Measurements from ENCODE around the gene TMEM132C.

Gene TMEM132C

GRCh38 chr12:128534906-128535305, 267.9 kb downstream of the TMEM132C start:
- POLR2A ChIA-PET: no interaction called here
- H3K27ac ChIP-seq (ENCODE audit: extremely low read depth, low read depth, low read length): no peak overlapping the region
- no peak overlapping the region for H3K4me3 ChIP-seq (ENCODE audit: low read depth, low read length)
- CTCF ChIA-PET: no interaction called here
- TF ChIP-seq RBAK (tag by site-specific recombination; IDR thresholded peaks at IDR 0.05): no peak
- TF ChIP-seq ZNF639 (tag by site-specific recombination; IDR thresholded peaks at IDR 0.05): no peak
- no peak for TF ChIP-seq ZBTB11 (tag by site-specific recombination; conservative IDR thresholded peaks at IDR 0.05; ENCODE audit: low read depth)
- TF ChIP-seq ZNF692 (tag by site-specific recombination; IDR thresholded peaks at IDR 0.05): no peak
- no peak for TF ChIP-seq ZNF121 (tag by site-specific recombination; IDR thresholded peaks at IDR 0.05)
- TF ChIP-seq SP3 (tag by site-specific recombination; IDR thresholded peaks at IDR 0.05): no peak
- no peak for TF ChIP-seq ZNF530 (tag by site-specific recombination; IDR thresholded peaks at IDR 0.05; ENCODE audit: low read depth)
- TF ChIP-seq ZNF488 (tag by site-specific recombination; IDR thresholded peaks at IDR 0.05): no peak
- H3K4me1 ChIP-seq (ENCODE audit: control insufficient read depth, insufficient read depth, low read length): no peaks in the 10 kb centered on the region
- no peaks in the 10 kb centered on the region for H3K36me3 ChIP-seq (ENCODE audit: control insufficient read depth in 2 of 2, insufficient read depth in 1 of 2, low read length in 2 of 2)
- H3K9me3 ChIP-seq (ENCODE audit: control insufficient read depth, insufficient read depth, low read depth, low read length): no peaks in the 10 kb centered on the region

- ChIA-PET POLR2A (no interaction called here), CTCF (no interaction called here)
- H3K36me3 ChIP-seq (ENCODE audit: control insufficient read depth in 2 of 2, insufficient read depth in 1 of 2, low read length in 2 of 2): no peaks in the 10 kb centered on the region
- no peaks in the 10 kb centered on the region for H3K4me1 ChIP-seq (ENCODE audit: control insufficient read depth, insufficient read depth, low read length)
- H3K4me3 ChIP-seq (ENCODE audit: low read depth, low read length): no peak overlapping the region
- H3K27ac ChIP-seq (ENCODE audit: extremely low read depth, low read depth, low read length): no peak overlapping the region
- H3K9me3 ChIP-seq (ENCODE audit: control insufficient read depth, insufficient read depth, low read depth, low read length): no peaks in the 10 kb centered on the region
- no peak for TF ChIP-seq ZNF404 (tag by site-specific recombination; IDR thresholded peaks at IDR 0.05)
- TF ChIP-seq PRDM10 (tag by site-specific recombination; IDR thresholded peaks at IDR 0.05): no peak
- TF ChIP-seq ZNF776 (tag by site-specific recombination; IDR thresholded peaks at IDR 0.05; ENCODE audit: borderline replicate concordance): no peak
- TF ChIP-seq YY2 (tag by site-specific recombination; IDR thresholded peaks at IDR 0.05): no peak
- no peak for TF ChIP-seq ZBTB1 (tag by site-specific recombination; IDR thresholded peaks at IDR 0.05)
- TF ChIP-seq KLF17 (tag by site-specific recombination; IDR thresholded peaks at IDR 0.05): no peak
- no peak for TF ChIP-seq ZSCAN30 (tag by site-specific recombination; IDR thresholded peaks at IDR 0.05)
- no peak for TF ChIP-seq ZNF658 (tag by site-specific recombination; IDR thresholded peaks at IDR 0.05)
- no peak for TF ChIP-seq ZNF10 (tag by site-specific recombination; IDR thresholded peaks at IDR 0.05)
- TF ChIP-seq ZNF248 (tag by site-specific recombination; IDR thresholded peaks at IDR 0.05): no peak
- no peak for TF ChIP-seq ZNF174 (tag by site-specific recombination; IDR thresholded peaks at IDR 0.05)
- TF ChIP-seq ZNF530 (tag by site-specific recombination; IDR thresholded peaks at IDR 0.05; ENCODE audit: low read depth): no peak
- TF ChIP-seq ZSCAN18 (tag by site-specific recombination; IDR thresholded peaks at IDR 0.05): no peak
- no peak for TF ChIP-seq ZNF202 (tag by site-specific recombination; IDR thresholded peaks at IDR 0.05; ENCODE audit: borderline replicate concordance)
- TF ChIP-seq ZNF514 (tag by site-specific recombination; IDR thresholded peaks at IDR 0.05): no peak
Measured at GRCh38 chr12:128536810-128537209, 269.8 kb downstream of the TMEM132C start.

Data from HEK293 (cell line).